Measurements from ENCODE around the gene KBTBD13. TPM values are rescaled to one million over a fixed set of nuclear protein-coding genes. Genes with fewer than 3 reads are reported as not detected.
A peak's percentile ranks its signal among the peaks of the same experiment; 100 is the strongest.
"Not testable (repeated sequence)": the region's sequence is repeated elsewhere in the genome, so short reads cannot be mapped to it uniquely, and the experiment has no call there.

Gene KBTBD13
- total RNA-seq, 1 donor from 2014 or later = not detected

GRCh38 chr15:65087873-65088642 lies 11.5 kb downstream of the KBTBD13 start:
- H3K27me3 Mint-ChIP-seq = peaks cover 30% of the 10 kb centered on the region

GRCh38 chr15:65088643-65089021 lies 12.1 kb downstream of the KBTBD13 start:
- no peak for TF ChIP-seq CTCF (conservative IDR thresholded peaks at IDR 0.05)
- DNase-seq (ENCODE audit: extremely low spot score, unreplicated experiment) = no peak
- H3K9me3 Mint-ChIP-seq = no peaks in the 10 kb centered on the region
- no peaks in the 10 kb centered on the region for H3K36me3 Mint-ChIP-seq
- H3K27me3 Mint-ChIP-seq = peaks cover 28% of the 10 kb centered on the region
- peaks cover 37% of the 10 kb centered on the region for H3K4me1 Mint-ChIP-seq (ENCODE audit: unreplicated experiment)
- H3K27ac Mint-ChIP-seq = peak overlapping the region; percentile 73
- H3K4me3 Mint-ChIP-seq = no peak overlapping the region

More at GRCh38 chr15:65087873-65088642, 11.5 kb downstream of the KBTBD13 start:
- Mint-ChIP-seq H3K9me3 (no peaks in the 10 kb centered on the region), H3K4me1 (ENCODE audit: unreplicated experiment) (peaks cover 43% of the 10 kb centered on the region), H3K36me3 (no peaks in the 10 kb centered on the region), H3K4me3 (no peak overlapping the region), H3K27ac (peak overlapping the region; percentile 73)
- DNase-seq (ENCODE audit: extremely low spot score, unreplicated experiment) = no peak
- TF ChIP-seq CTCF (conservative IDR thresholded peaks at IDR 0.05) = no peak

- Mint-ChIP-seq H3K27ac (peak overlapping the region; percentile 73), H3K4me3 (no peak overlapping the region), H3K36me3 (no peaks in the 10 kb centered on the region), H3K27me3 (peaks cover 22% of the 10 kb centered on the region), H3K4me1 (ENCODE audit: unreplicated experiment) (peaks cover 30% of the 10 kb centered on the region), H3K9me3 (no peaks in the 10 kb centered on the region)
- no peak for TF ChIP-seq CTCF (conservative IDR thresholded peaks at IDR 0.05)
- no peak for DNase-seq (ENCODE audit: extremely low spot score, unreplicated experiment)
These were observed 12.8 kb downstream of the KBTBD13 start for GRCh38 chr15:65089206-65089824.

GRCh38 chr15:65091946-65092770 lies 15.6 kb downstream of the KBTBD13 start:
- H3K27ac Mint-ChIP-seq = no peak overlapping the region
- TF ChIP-seq CTCF (conservative IDR thresholded peaks at IDR 0.05) = no peak
- no peak for DNase-seq (ENCODE audit: extremely low spot score, unreplicated experiment)

GRCh38 chr15:65092911-65093792 lies 16.6 kb downstream of the KBTBD13 start:
- Mint-ChIP-seq H3K4me3 (no peak overlapping the region), H3K36me3 (peaks cover 2% of the 10 kb centered on the region), H3K9me3 (no peaks in the 10 kb centered on the region), H3K27ac (no peak overlapping the region), H3K27me3 (no peaks in the 10 kb centered on the region), H3K4me1 (ENCODE audit: unreplicated experiment) (peaks cover 15% of the 10 kb centered on the region)
- no peak for DNase-seq (ENCODE audit: extremely low spot score, unreplicated experiment)
- no peak for TF ChIP-seq CTCF (conservative IDR thresholded peaks at IDR 0.05)

More at GRCh38 chr15:65091946-65092770, 15.6 kb downstream of the KBTBD13 start:
- no peaks in the 10 kb centered on the region for H3K9me3 Mint-ChIP-seq
- no peak overlapping the region for H3K4me3 Mint-ChIP-seq
- H3K36me3 Mint-ChIP-seq = no peaks in the 10 kb centered on the region
- H3K4me1 Mint-ChIP-seq (ENCODE audit: unreplicated experiment) = peaks cover 20% of the 10 kb centered on the region
- H3K27me3 Mint-ChIP-seq = peaks cover 5% of the 10 kb centered on the region

GRCh38 chr15:65093793-65094170 lies 17.2 kb downstream of the KBTBD13 start:
- H3K27me3 Mint-ChIP-seq; DNase-seq (ENCODE audit: extremely low spot score, unreplicated experiment); H3K27ac Mint-ChIP-seq; H3K36me3 Mint-ChIP-seq; H3K4me3 Mint-ChIP-seq; H3K9me3 Mint-ChIP-seq: not testable (repeated sequence)
- peaks cover 13% of the 10 kb centered on the region for H3K4me1 Mint-ChIP-seq (ENCODE audit: unreplicated experiment)

Measured in type B pancreatic cell (in vitro differentiated cells).